Keratinocyte (primary cell): ENCODE results near the gene RNF175.
A peak's percentile ranks its signal among the peaks of the same experiment; 100 is the strongest.

Experiments used
- CTCF ChIP-seq, 3 experiments: IDR thresholded peaks in 1 of 3; conservative IDR thresholded peaks in 1 of 3; optimal IDR thresholded peaks in 1 of 3; 2 replicates in 2 of 3; 3 replicates in 1 of 3; pipeline versions ENCODE3 to v1.5.1; 2011; ENCODE audit warnings: low read length in 3 of 3, mild to moderate bottlenecking in 3 of 3, moderate library complexity in 2 of 3, control low read depth in 1 of 3, inconsistent platforms in 1 of 3; ENCODE audit not compliant: insufficient read depth in 2 of 3; ENCODE audit errors: extremely low read depth in 1 of 3
- EZH2 ChIP-seq: IDR thresholded peaks from one replicate; pipeline ENCODE4 v1.6.1; 2012; ENCODE audit warnings: inconsistent platforms, mild to moderate bottlenecking, low read length, moderate library complexity

- peak in 1 of 3 experiments; percentile 20 for TF ChIP-seq CTCF (optimal IDR thresholded peaks at IDR 0.05 in 1 of 3, IDR thresholded peaks at IDR 0.05 in 1 of 3, conservative IDR thresholded peaks at IDR 0.05 in 1 of 3; ENCODE audit: extremely low read depth in 1 of 3, insufficient read depth in 2 of 3, low read length in 3 of 3)
- TF ChIP-seq EZH2: no peak
Measured at GRCh38 chr4:153679486-153679885, 80.3 kb downstream of the RNF175 start.
